ENCODE measurements around the gene CACNA1C. TPM values are rescaled to one million over a fixed set of nuclear protein-coding genes. Genes with fewer than 3 reads are reported as not detected.

Gene CACNA1C
- total RNA-seq, 2 donors from 2014 or later, result 0.06 TPM; not detected in 1

GRCh38 chr12:2668816-2669215, 616.0 kb downstream of the CACNA1C start:
- no peak for DNase-seq (ENCODE audit: low spot score)
- H3K4me3 Mint-ChIP-seq, result no peak overlapping the region
- ATAC-seq, result no peak
- H3K27me3 Mint-ChIP-seq, result no peaks in the 10 kb centered on the region
- no peaks in the 10 kb centered on the region for H3K36me3 Mint-ChIP-seq
- H3K4me1 Mint-ChIP-seq (ENCODE audit: low read depth in 2 of 2), result no peaks in the 10 kb centered on the region
- H3K27ac Mint-ChIP-seq, result no peak overlapping the region
- H3K9me3 Mint-ChIP-seq, result no peaks in the 10 kb centered on the region

- ATAC-seq, result no peak
- H3K27ac Mint-ChIP-seq, result no peak overlapping the region
- no peak for DNase-seq (ENCODE audit: low spot score)
- H3K9me3 Mint-ChIP-seq, result no peaks in the 10 kb centered on the region
- H3K36me3 Mint-ChIP-seq, result no peaks in the 10 kb centered on the region
- no peaks in the 10 kb centered on the region for H3K4me1 Mint-ChIP-seq (ENCODE audit: low read depth in 2 of 2)
- H3K27me3 Mint-ChIP-seq, result no peaks in the 10 kb centered on the region
- no peak overlapping the region for H3K4me3 Mint-ChIP-seq
Measured at GRCh38 chr12:2669560-2669959, 616.8 kb downstream of the CACNA1C start.

GRCh38 chr12:2672863-2673262, 620.1 kb downstream of the CACNA1C start:
- H3K4me3 Mint-ChIP-seq, result no peak overlapping the region
- no peaks in the 10 kb centered on the region for H3K36me3 Mint-ChIP-seq
- no peaks in the 10 kb centered on the region for H3K9me3 Mint-ChIP-seq
- no peaks in the 10 kb centered on the region for H3K27me3 Mint-ChIP-seq
- no peaks in the 10 kb centered on the region for H3K4me1 Mint-ChIP-seq (ENCODE audit: low read depth in 2 of 2)
- no peak overlapping the region for H3K27ac Mint-ChIP-seq
- ATAC-seq, result no peak
- DNase-seq (ENCODE audit: low spot score), result no peak

- DNase-seq (ENCODE audit: low spot score) (no peak), ATAC-seq (no peak)
- no peaks in the 10 kb centered on the region for H3K27me3 Mint-ChIP-seq
- no peaks in the 10 kb centered on the region for H3K9me3 Mint-ChIP-seq
- H3K4me1 Mint-ChIP-seq (ENCODE audit: low read depth in 2 of 2), result no peaks in the 10 kb centered on the region
- H3K4me3 Mint-ChIP-seq, result no peak overlapping the region
- no peak overlapping the region for H3K27ac Mint-ChIP-seq
- no peaks in the 10 kb centered on the region for H3K36me3 Mint-ChIP-seq
Measured at GRCh38 chr12:2673966-2674810, 621.4 kb downstream of the CACNA1C start.

- DNase-seq (ENCODE audit: low spot score), result no peak
- Mint-ChIP-seq H3K27me3 (no peaks in the 10 kb centered on the region), H3K4me3 (no peak overlapping the region), H3K4me1 (ENCODE audit: low read depth in 2 of 2) (no peaks in the 10 kb centered on the region), H3K27ac (no peak overlapping the region), H3K36me3 (no peaks in the 10 kb centered on the region), H3K9me3 (no peaks in the 10 kb centered on the region)
- ATAC-seq, result no peak
Measured at GRCh38 chr12:2675776-2676175, 623.0 kb downstream of the CACNA1C start.

- Mint-ChIP-seq H3K4me3 (no peak overlapping the region), H3K9me3 (no peaks in the 10 kb centered on the region), H3K4me1 (ENCODE audit: low read depth in 2 of 2) (peaks cover 0 to 2% of the 10 kb centered on the region in 2 donors), H3K36me3 (no peaks in the 10 kb centered on the region), H3K27me3 (no peaks in the 10 kb centered on the region), H3K27ac (no peak overlapping the region)
- no peak for DNase-seq (ENCODE audit: low spot score)
- no peak for ATAC-seq
Measured at GRCh38 chr12:2677142-2677880, 624.5 kb downstream of the CACNA1C start.

GRCh38 chr12:2678426-2678825, 625.6 kb downstream of the CACNA1C start:
- ATAC-seq (no peak), DNase-seq (ENCODE audit: low spot score) (no peak)
- peaks cover 4% of the 10 kb centered on the region for H3K9me3 Mint-ChIP-seq
- H3K36me3 Mint-ChIP-seq, result peaks cover 6% of the 10 kb centered on the region
- no peak overlapping the region for H3K4me3 Mint-ChIP-seq
- no peaks in the 10 kb centered on the region for H3K27me3 Mint-ChIP-seq
- no peak overlapping the region for H3K27ac Mint-ChIP-seq
- H3K4me1 Mint-ChIP-seq (ENCODE audit: low read depth in 2 of 2), result peaks cover 6% of the 10 kb centered on the region in 2 donors

GRCh38 chr12:2679068-2679815, 626.5 kb downstream of the CACNA1C start:
- Mint-ChIP-seq H3K27me3 (no peaks in the 10 kb centered on the region), H3K27ac (no peak overlapping the region), H3K4me3 (no peak overlapping the region), H3K4me1 (ENCODE audit: low read depth in 2 of 2) (peaks cover 6% of the 10 kb centered on the region in 2 donors), H3K36me3 (peaks cover 6% of the 10 kb centered on the region), H3K9me3 (peaks cover 4% of the 10 kb centered on the region)
- no peak for DNase-seq (ENCODE audit: low spot score)
- ATAC-seq, result no peak

GRCh38 chr12:2679816-2680675, 627.3 kb downstream of the CACNA1C start:
- Mint-ChIP-seq H3K9me3 (peaks cover 4% of the 10 kb centered on the region), H3K4me1 (ENCODE audit: low read depth in 2 of 2) (peaks cover 6% of the 10 kb centered on the region in 2 donors), H3K27me3 (no peaks in the 10 kb centered on the region), H3K4me3 (no peak overlapping the region), H3K27ac (no peak overlapping the region), H3K36me3 (peaks cover 6% of the 10 kb centered on the region)
- ATAC-seq (no peak), DNase-seq (ENCODE audit: low spot score) (no peak)

GRCh38 chr12:2680676-2681039, 627.9 kb downstream of the CACNA1C start:
- Mint-ChIP-seq H3K4me1 (ENCODE audit: low read depth in 2 of 2) (peaks cover 6% of the 10 kb centered on the region in 2 donors), H3K4me3 (no peak overlapping the region), H3K36me3 (peaks cover 6% of the 10 kb centered on the region), H3K27ac (no peak overlapping the region), H3K27me3 (no peaks in the 10 kb centered on the region), H3K9me3 (peaks cover 4% of the 10 kb centered on the region)
- DNase-seq (ENCODE audit: low spot score), result no peak
- no peak for ATAC-seq

GRCh38 chr12:2681450-2682205, 628.8 kb downstream of the CACNA1C start:
- peaks cover 6% of the 10 kb centered on the region for H3K36me3 Mint-ChIP-seq
- peaks cover 6% of the 10 kb centered on the region in 2 donors for H3K4me1 Mint-ChIP-seq (ENCODE audit: low read depth in 2 of 2)
- no peaks in the 10 kb centered on the region for H3K27me3 Mint-ChIP-seq
- H3K4me3 Mint-ChIP-seq, result no peak overlapping the region
- ATAC-seq (no peak), DNase-seq (ENCODE audit: low spot score) (no peak)
- no peak overlapping the region for H3K27ac Mint-ChIP-seq
- peaks cover 4% of the 10 kb centered on the region for H3K9me3 Mint-ChIP-seq

- peak overlapping the region; percentile 16 to 64 for H3K27ac Mint-ChIP-seq
- peaks cover 6% of the 10 kb centered on the region for H3K36me3 Mint-ChIP-seq
- no peak overlapping the region for H3K4me3 Mint-ChIP-seq
- DNase-seq (ENCODE audit: low spot score), result no peak
- peaks cover 6% of the 10 kb centered on the region in 2 donors for H3K4me1 Mint-ChIP-seq (ENCODE audit: low read depth in 2 of 2)
- no peak for ATAC-seq
- peaks cover 4% of the 10 kb centered on the region for H3K9me3 Mint-ChIP-seq
- H3K27me3 Mint-ChIP-seq, result no peaks in the 10 kb centered on the region
Measured at GRCh38 chr12:2682296-2683251, 629.8 kb downstream of the CACNA1C start.

Measured in natural killer cell treated with Interleukin-12 subunit alpha and Interleukin-12 subunit beta and Interleukin-15 and Interleukin-18, amount 100 ng/mL, for 72 hours (primary cell).